ENCODE results near the gene HDAC9.

Gene HDAC9

GRCh38 chr7:18653381-18654155 lies 158.0 kb downstream of the HDAC9 start:
- no peak for TF ChIP-seq REST (IDR thresholded peaks at IDR 0.05; ENCODE audit: insufficient read depth in 1 of 2, low read depth in 2 of 2, low read length in 2 of 2)
- TF ChIP-seq FOXP2 (optimal IDR thresholded peaks at IDR 0.05; ENCODE audit: borderline replicate concordance, extremely low read depth, extremely low read length, insufficient read depth), result no peak
- TF ChIP-seq TAF1 (IDR thresholded peaks at IDR 0.05; ENCODE audit: borderline replicate concordance, insufficient read depth, low read length), result no peak
- no peak for TF ChIP-seq SIN3A (IDR thresholded peaks at IDR 0.05; ENCODE audit: borderline replicate concordance, insufficient read depth, low read length)
- TF ChIP-seq POLR2AphosphoS5 (IDR thresholded peaks at IDR 0.05; ENCODE audit: low read depth, low read length), result no peak

- no peak for TF ChIP-seq SIN3A (IDR thresholded peaks at IDR 0.05; ENCODE audit: borderline replicate concordance, insufficient read depth, low read length)
- TF ChIP-seq FOXP2 (optimal IDR thresholded peaks at IDR 0.05; ENCODE audit: borderline replicate concordance, extremely low read depth, extremely low read length, insufficient read depth), result no peak
- no peak for TF ChIP-seq POLR2AphosphoS5 (IDR thresholded peaks at IDR 0.05; ENCODE audit: low read depth, low read length)
- TF ChIP-seq REST (IDR thresholded peaks at IDR 0.05; ENCODE audit: insufficient read depth in 1 of 2, low read depth in 2 of 2, low read length in 2 of 2), result no peak
- no peak for TF ChIP-seq TAF1 (IDR thresholded peaks at IDR 0.05; ENCODE audit: borderline replicate concordance, insufficient read depth, low read length)
Observed at GRCh38 chr7:18654709-18655108, 159.2 kb downstream of the HDAC9 start.

- TF ChIP-seq REST (IDR thresholded peaks at IDR 0.05; ENCODE audit: insufficient read depth in 1 of 2, low read depth in 2 of 2, low read length in 2 of 2), result no peak
- no peak for TF ChIP-seq POLR2AphosphoS5 (IDR thresholded peaks at IDR 0.05; ENCODE audit: low read depth, low read length)
- TF ChIP-seq FOXP2 (optimal IDR thresholded peaks at IDR 0.05; ENCODE audit: borderline replicate concordance, extremely low read depth, extremely low read length, insufficient read depth), result no peak
- TF ChIP-seq SIN3A (IDR thresholded peaks at IDR 0.05; ENCODE audit: borderline replicate concordance, insufficient read depth, low read length), result no peak
- no peak for TF ChIP-seq TAF1 (IDR thresholded peaks at IDR 0.05; ENCODE audit: borderline replicate concordance, insufficient read depth, low read length)
Observed at GRCh38 chr7:18655506-18655905, 160.0 kb downstream of the HDAC9 start.

- TF ChIP-seq REST (IDR thresholded peaks at IDR 0.05; ENCODE audit: insufficient read depth in 1 of 2, low read depth in 2 of 2, low read length in 2 of 2) (no peak), TAF1 (IDR thresholded peaks at IDR 0.05; ENCODE audit: borderline replicate concordance, insufficient read depth, low read length) (no peak), SIN3A (IDR thresholded peaks at IDR 0.05; ENCODE audit: borderline replicate concordance, insufficient read depth, low read length) (no peak), POLR2AphosphoS5 (IDR thresholded peaks at IDR 0.05; ENCODE audit: low read depth, low read length) (no peak), FOXP2 (optimal IDR thresholded peaks at IDR 0.05; ENCODE audit: borderline replicate concordance, extremely low read depth, extremely low read length, insufficient read depth) (no peak)
Observed at GRCh38 chr7:18655912-18656311, 160.4 kb downstream of the HDAC9 start.

Measured in PFSK-1 (cell line).